Hypothalamus (tissue), 51 donors: ENCODE measurements around the gene SETD9.
A peak's percentile ranks its signal among the peaks of the same experiment; 100 is the strongest.

ENCODE experiments used
- DNase-seq, 51 donors: peaks; one replicate each; lab custom pipeline; 2025; lab: John Stamatoyannopoulos, UW

Gene SETD9

GRCh38 chr5:56909294-56910209, at the start of gene SETD9:
Gene SETD9 (plus strand): TSS chr5:56909596. CDS start chr5:56909646, 50 bp downstream.
- peak; percentile 76 to 99 (median 96) for DNase-seq

- DNase-seq = no peak
Observed at GRCh38 chr5:56861893-56862485, 47.4 kb upstream of the SETD9 start.

- no peak for DNase-seq
Observed at GRCh38 chr5:56862909-56863308, 46.5 kb upstream of the SETD9 start.

- no peak for DNase-seq
Observed at GRCh38 chr5:56871777-56872176, 37.6 kb upstream of the SETD9 start.

GRCh38 chr5:56873056-56873455, 36.3 kb upstream of the SETD9 start:
- DNase-seq = no peak

GRCh38 chr5:56876327-56876726, 33.1 kb upstream of the SETD9 start:
- no peak for DNase-seq

- DNase-seq = no peak
Observed at GRCh38 chr5:56881571-56881970, 27.8 kb upstream of the SETD9 start.

- no peak for DNase-seq
Observed at GRCh38 chr5:56893251-56893951, 16.0 kb upstream of the SETD9 start.

GRCh38 chr5:56896763-56897162, 12.6 kb upstream of the SETD9 start:
- DNase-seq = no peak

- no peak for DNase-seq
Observed at GRCh38 chr5:56898213-56898612, 11.2 kb upstream of the SETD9 start.

- DNase-seq = no peak
Observed at GRCh38 chr5:56900395-56900794, 9.0 kb upstream of the SETD9 start.

GRCh38 chr5:56900858-56901578, 8.4 kb upstream of the SETD9 start:
- DNase-seq = peak in 10 of 51 donors; percentile 1 to 39 (median 8)

GRCh38 chr5:56908942-56909293, 478 bp upstream of the SETD9 start:
- peak in 21 of 51 donors; percentile 8 to 94 (median 71) for DNase-seq

- peak in 28 of 51 donors; percentile 2 to 75 (median 44) for DNase-seq
Observed at GRCh38 chr5:56910210-56910965, 992 bp downstream of the SETD9 start.

- no peak for DNase-seq
Observed at GRCh38 chr5:56913766-56914165, 4.4 kb downstream of the SETD9 start.

- no peak for DNase-seq
Observed at GRCh38 chr5:56914678-56915077, 5.3 kb downstream of the SETD9 start.

- DNase-seq = no peak
Observed at GRCh38 chr5:56917534-56917933, 8.1 kb downstream of the SETD9 start.

- no peak for DNase-seq
Observed at GRCh38 chr5:56918054-56918453, 8.7 kb downstream of the SETD9 start.

- DNase-seq = no peak
Observed at GRCh38 chr5:56919942-56920662, 10.7 kb downstream of the SETD9 start.
